ENCODE data around the gene HMGCLL1.

DNA sequence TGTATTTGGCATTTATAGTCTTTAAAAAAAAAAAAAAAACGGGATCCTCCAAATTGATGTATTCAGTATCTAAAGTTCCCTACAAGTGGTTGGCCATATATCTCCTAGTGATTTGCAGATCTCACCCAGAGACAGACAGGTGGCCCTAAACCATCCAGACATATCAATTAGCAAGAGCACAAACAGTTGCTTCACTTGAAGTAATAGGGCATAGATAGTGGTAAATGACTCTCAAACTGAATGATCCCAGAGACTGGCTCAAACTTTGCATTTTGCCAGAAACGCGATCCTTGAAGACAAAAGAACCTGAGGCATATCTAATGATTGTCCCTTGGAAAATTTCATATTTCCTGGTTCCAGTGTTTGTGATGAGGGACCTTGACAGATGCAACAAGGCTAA, 54.6 kb downstream of the HMGCLL1 start:
- TF ChIP-seq TAF1 (IDR thresholded peaks at IDR 0.05; ENCODE audit: borderline replicate concordance, low read depth, low read length), result no peak
- TF ChIP-seq POLR2A (IDR thresholded peaks at IDR 0.05; ENCODE audit: low read depth, low read length), result no peak
- no peak for TF ChIP-seq POLR2AphosphoS5 (IDR thresholded peaks at IDR 0.05; ENCODE audit: low read depth, low read length)
